Activated T-helper 2 cell treated with anti-CD3 and anti-CD28 coated beads, Interferon-gamma antibody, Interleukin-2, Interleukin-4, amounts not matched to agents 10 μg/mL and 5 μg/mL and 100 μg/mL, durations not matched to agents 14 hours and 24 hours and 36 hours (primary cell): ENCODE results near the gene RALGAPA1. TPM values are rescaled to one million over a fixed set of nuclear protein-coding genes. Genes with fewer than 3 reads are reported as not detected.
"Not testable (repeated sequence)": the region's sequence is repeated elsewhere in the genome, so short reads cannot be mapped to it uniquely, and the experiment has no call there.

Experiments used
- DNase-seq: peaks from one replicate; pipeline ENCODE4 v3.0.0; 2021; ENCODE audit warnings: low spot score
- H3K27ac Mint-ChIP-seq: one replicate; pipeline ENCODE4 v1.8.0; 2021; ENCODE audit warnings: mixed read lengths
- H3K27me3 Mint-ChIP-seq: one replicate; pipeline ENCODE4 v1.8.0; 2021; ENCODE audit warnings: low read depth, mixed read lengths
- H3K36me3 Mint-ChIP-seq: one replicate; pipeline ENCODE4 v1.8.0; 2021; ENCODE audit warnings: low read depth, mixed read lengths
- H3K4me1 Mint-ChIP-seq: one replicate; pipeline ENCODE4 v1.8.0; 2021; ENCODE audit warnings: low read depth, mixed read lengths
- H3K4me3 Mint-ChIP-seq: one replicate; pipeline ENCODE4 v1.8.0; 2021; ENCODE audit warnings: low read depth, mild to moderate bottlenecking, moderate library complexity, mixed read lengths
- H3K9me3 Mint-ChIP-seq: one replicate; pipeline ENCODE4 v1.8.0; 2021; ENCODE audit warnings: mixed read lengths
- intact Hi-C: fragments of 100-400 bp; cut with micrococcal nuclease; formaldehyde crosslinking; loops from one replicate; pipeline ENCODE4 v1.15.1; 2023
- total RNA-seq: library from RNA; stranded (reverse); gene quantifications from 2 replicates; pipeline ENCODE4 v1.2.3, GENCODE V29; 2022

RALGAPA1 gene
- total RNA-seq, 1 donor from 2014 or later, result 34.7 TPM

GRCh38 chr14:35666429-35667043 lies 142.6 kb downstream of the RALGAPA1 start:
- no peaks in the 10 kb centered on the region for H3K27me3 Mint-ChIP-seq
- DNase-seq, result no peak
- no peak overlapping the region for H3K4me3 Mint-ChIP-seq
- no peaks in the 10 kb centered on the region for H3K4me1 Mint-ChIP-seq
- intact Hi-C loops, result no loop called here
- H3K27ac Mint-ChIP-seq, result no peak overlapping the region
- H3K9me3 Mint-ChIP-seq, result no peaks in the 10 kb centered on the region
- H3K36me3 Mint-ChIP-seq, result peaks cover 4% of the 10 kb centered on the region

- no peak for DNase-seq
- Mint-ChIP-seq H3K27ac (no peak overlapping the region), H3K4me1 (peaks cover 2% of the 10 kb centered on the region), H3K9me3 (no peaks in the 10 kb centered on the region), H3K4me3 (no peak overlapping the region), H3K36me3 (no peaks in the 10 kb centered on the region), H3K27me3 (no peaks in the 10 kb centered on the region)
- intact Hi-C loops, result no loop called here
Measured at GRCh38 chr14:35661875-35662274, 147.2 kb downstream of the RALGAPA1 start.

GRCh38 chr14:35653045-35653444 lies 156.1 kb downstream of the RALGAPA1 start:
- Mint-ChIP-seq H3K36me3 (peaks cover 11% of the 10 kb centered on the region), H3K4me1 (peaks cover 3% of the 10 kb centered on the region)
- intact Hi-C loops, result no loop called here

GRCh38 chr14:35643513-35643912 lies 165.6 kb downstream of the RALGAPA1 start:
- H3K4me1 Mint-ChIP-seq, result no peaks in the 10 kb centered on the region
- intact Hi-C loops, result no loop called here
- no peak for DNase-seq
- no peak overlapping the region for H3K4me3 Mint-ChIP-seq
- H3K27ac Mint-ChIP-seq, result no peak overlapping the region
- no peaks in the 10 kb centered on the region for H3K27me3 Mint-ChIP-seq
- H3K9me3 Mint-ChIP-seq, result peaks cover 23% of the 10 kb centered on the region
- peaks cover 39% of the 10 kb centered on the region for H3K36me3 Mint-ChIP-seq

More at GRCh38 chr14:35653045-35653444, 156.1 kb downstream of the RALGAPA1 start:
- Mint-ChIP-seq H3K9me3 (no peaks in the 10 kb centered on the region), H3K27me3 (no peaks in the 10 kb centered on the region), H3K27ac (no peak overlapping the region), H3K4me3 (no peak overlapping the region)
- DNase-seq, result no peak

GRCh38 chr14:35637851-35638250 lies 171.2 kb downstream of the RALGAPA1 start:
- intact Hi-C loops, result no loop called here
- peaks cover 51% of the 10 kb centered on the region for H3K36me3 Mint-ChIP-seq
- DNase-seq, result no peak

GRCh38 chr14:35637269-35637668 lies 171.8 kb downstream of the RALGAPA1 start:
- no peak overlapping the region for H3K27ac Mint-ChIP-seq

More at GRCh38 chr14:35637851-35638250, 171.2 kb downstream of the RALGAPA1 start:
- Mint-ChIP-seq H3K4me1 (no peaks in the 10 kb centered on the region), H3K4me3 (no peak overlapping the region), H3K9me3 (peaks cover 27% of the 10 kb centered on the region), H3K27me3 (no peaks in the 10 kb centered on the region), H3K27ac (no peak overlapping the region)

GRCh38 chr14:35632676-35633075 lies 176.4 kb downstream of the RALGAPA1 start:
- Mint-ChIP-seq H3K36me3 (peaks cover 22% of the 10 kb centered on the region), H3K9me3 (peaks cover 9% of the 10 kb centered on the region), H3K4me3 (no peak overlapping the region), H3K27me3 (no peaks in the 10 kb centered on the region), H3K4me1 (peaks cover 2% of the 10 kb centered on the region), H3K27ac (no peak overlapping the region)
- no peak for DNase-seq
- intact Hi-C loops, result no loop called here

More at GRCh38 chr14:35637269-35637668, 171.8 kb downstream of the RALGAPA1 start:
- DNase-seq, result no peak
- intact Hi-C loops, result no loop called here
- H3K27me3 Mint-ChIP-seq, result no peaks in the 10 kb centered on the region
- no peaks in the 10 kb centered on the region for H3K4me1 Mint-ChIP-seq
- peaks cover 48% of the 10 kb centered on the region for H3K36me3 Mint-ChIP-seq
- no peak overlapping the region for H3K4me3 Mint-ChIP-seq
- H3K9me3 Mint-ChIP-seq, result peaks cover 24% of the 10 kb centered on the region

GRCh38 chr14:35632271-35632670 lies 176.8 kb downstream of the RALGAPA1 start:
- Mint-ChIP-seq H3K36me3 (peaks cover 18% of the 10 kb centered on the region), H3K9me3 (peaks cover 5% of the 10 kb centered on the region), H3K27me3 (no peaks in the 10 kb centered on the region), H3K4me3 (no peak overlapping the region), H3K4me1 (peaks cover 2% of the 10 kb centered on the region), H3K27ac (no peak overlapping the region)
- no peak for DNase-seq
- intact Hi-C loops, result no loop called here

- H3K36me3 Mint-ChIP-seq, result peaks cover 7% of the 10 kb centered on the region
- H3K4me1 Mint-ChIP-seq, result peaks cover 2% of the 10 kb centered on the region
- H3K27me3 Mint-ChIP-seq, result no peaks in the 10 kb centered on the region
- H3K4me3 Mint-ChIP-seq, result no peak overlapping the region
- H3K27ac Mint-ChIP-seq, result no peak overlapping the region
- intact Hi-C loops, result no loop called here
- H3K9me3 Mint-ChIP-seq, result no peaks in the 10 kb centered on the region
- no peak for DNase-seq
Measured at GRCh38 chr14:35631071-35631805, 177.9 kb downstream of the RALGAPA1 start.

GRCh38 chr14:35628989-35629388 lies 180.1 kb downstream of the RALGAPA1 start:
- intact Hi-C loops, result no loop called here

GRCh38 chr14:35626947-35627346 lies 182.1 kb downstream of the RALGAPA1 start:
- H3K36me3 Mint-ChIP-seq, result peaks cover 14% of the 10 kb centered on the region
- H3K4me3 Mint-ChIP-seq, DNase-seq, H3K27ac Mint-ChIP-seq, H3K27me3 Mint-ChIP-seq, H3K9me3 Mint-ChIP-seq, H3K4me1 Mint-ChIP-seq, intact Hi-C loops: not testable (repeated sequence)

More at GRCh38 chr14:35628989-35629388, 180.1 kb downstream of the RALGAPA1 start:
- Mint-ChIP-seq H3K36me3 (peaks cover 3% of the 10 kb centered on the region), H3K4me1 (peaks cover 2% of the 10 kb centered on the region), H3K27ac (no peak overlapping the region), H3K9me3 (no peaks in the 10 kb centered on the region), H3K27me3 (no peaks in the 10 kb centered on the region), H3K4me3 (no peak overlapping the region)
- no peak for DNase-seq

GRCh38 chr14:35621996-35622395 lies 187.1 kb downstream of the RALGAPA1 start:
- Mint-ChIP-seq H3K9me3 (peaks cover 15% of the 10 kb centered on the region), H3K36me3 (peaks cover 30% of the 10 kb centered on the region)
- H3K27ac Mint-ChIP-seq, H3K4me3 Mint-ChIP-seq, H3K4me1 Mint-ChIP-seq, intact Hi-C loops, H3K27me3 Mint-ChIP-seq, DNase-seq: not testable (repeated sequence)

- H3K27ac Mint-ChIP-seq, DNase-seq, H3K4me1 Mint-ChIP-seq, H3K4me3 Mint-ChIP-seq, intact Hi-C loops, H3K27me3 Mint-ChIP-seq: not testable (repeated sequence)
- Mint-ChIP-seq H3K36me3 (peaks cover 33% of the 10 kb centered on the region), H3K9me3 (peaks cover 15% of the 10 kb centered on the region)
Measured at GRCh38 chr14:35619998-35620397, 189.1 kb downstream of the RALGAPA1 start.
